ENCODE data around the gene VASP.

VASP gene

GRCh38 chr19:45473682-45474605 is 33.3 kb upstream of the VASP start:
- DNase-seq, result no peak

GRCh38 chr19:45474606-45475521 is 32.4 kb upstream of the VASP start:
- DNase-seq, result no peak

- DNase-seq, result no peak
Observed at GRCh38 chr19:45475537-45476291, 31.6 kb upstream of the VASP start.

- no peak for DNase-seq
Observed at GRCh38 chr19:45476304-45476703, 31.0 kb upstream of the VASP start.

- no peak for DNase-seq
Observed at GRCh38 chr19:45477186-45477585, 30.1 kb upstream of the VASP start.

GRCh38 chr19:45477713-45478453 is 29.4 kb upstream of the VASP start:
- peak in 1 of 4 experiments; percentile 25 for DNase-seq

GRCh38 chr19:45478454-45479238 is 28.6 kb upstream of the VASP start:
- DNase-seq, result peak; percentile 60 to 86 (median 69)

GRCh38 chr19:45483033-45483432 is 24.2 kb upstream of the VASP start:
- DNase-seq, result no peak

- no peak for DNase-seq
Observed at GRCh38 chr19:45484273-45484945, 22.9 kb upstream of the VASP start.

GRCh38 chr19:45485305-45486077 is 21.8 kb upstream of the VASP start:
- peak; percentile 94 to 98 (median 95) for DNase-seq

GRCh38 chr19:45488708-45489107 is 18.6 kb upstream of the VASP start:
- DNase-seq, result no peak

- DNase-seq, result no peak
Observed at GRCh38 chr19:45489216-45489855, 17.9 kb upstream of the VASP start.

- DNase-seq, result no peak
Observed at GRCh38 chr19:45492137-45492626, 15.1 kb upstream of the VASP start.

- DNase-seq, result no peak
Observed at GRCh38 chr19:45492627-45493470, 14.4 kb upstream of the VASP start.

GRCh38 chr19:45494261-45494916 is 12.9 kb upstream of the VASP start:
- no peak for DNase-seq

GRCh38 chr19:45495178-45495577 is 12.1 kb upstream of the VASP start:
- no peak for DNase-seq

GRCh38 chr19:45496349-45496953 is 10.8 kb upstream of the VASP start:
- peak in 1 of 4 experiments; percentile 22 for DNase-seq
